Activated naive CD8-positive, alpha-beta T cell (primary cell): ENCODE results near the gene C6orf52.

Source experiments
- H3K27ac Mint-ChIP-seq: one replicate; pipeline ENCODE4 v1.8.0; 2021; ENCODE audit warnings: mixed read lengths
- H3K27me3 Mint-ChIP-seq: one replicate; pipeline ENCODE4 v1.8.0; 2021; ENCODE audit warnings: mixed read lengths
- H3K36me3 Mint-ChIP-seq: one replicate; pipeline ENCODE4 v1.8.0; 2021; ENCODE audit warnings: mixed read lengths
- H3K4me1 Mint-ChIP-seq: one replicate; pipeline ENCODE4 v1.8.0; 2021; ENCODE audit warnings: low read depth, mixed read lengths
- H3K4me3 Mint-ChIP-seq: one replicate; pipeline ENCODE4 v1.8.0; 2021; ENCODE audit warnings: mild to moderate bottlenecking, mixed read lengths
- H3K9me3 Mint-ChIP-seq: one replicate; pipeline ENCODE4 v1.8.0; 2021; ENCODE audit warnings: low read depth, mixed read lengths

The C6orf52 gene

GRCh38 chr6:10641528-10641927, 52.9 kb downstream of the C6orf52 start:
- Mint-ChIP-seq H3K4me1 (peaks cover 10% of the 10 kb centered on the region), H3K36me3 (no peaks in the 10 kb centered on the region), H3K27ac (no peak overlapping the region), H3K27me3 (peaks cover 1% of the 10 kb centered on the region), H3K9me3 (no peaks in the 10 kb centered on the region), H3K4me3 (no peak overlapping the region)

- H3K4me1 Mint-ChIP-seq = peaks cover 10% of the 10 kb centered on the region
- no peaks in the 10 kb centered on the region for H3K9me3 Mint-ChIP-seq
- no peaks in the 10 kb centered on the region for H3K36me3 Mint-ChIP-seq
- H3K27ac Mint-ChIP-seq = no peak overlapping the region
- H3K4me3 Mint-ChIP-seq = no peak overlapping the region
- H3K27me3 Mint-ChIP-seq = peaks cover 1% of the 10 kb centered on the region
Observed at GRCh38 chr6:10640412-10640811, 54.0 kb downstream of the C6orf52 start.

- Mint-ChIP-seq H3K27ac (no peak overlapping the region), H3K4me3 (no peak overlapping the region), H3K36me3 (no peaks in the 10 kb centered on the region), H3K9me3 (no peaks in the 10 kb centered on the region), H3K4me1 (no peaks in the 10 kb centered on the region), H3K27me3 (no peaks in the 10 kb centered on the region)
Observed at GRCh38 chr6:10633216-10633615, 61.2 kb downstream of the C6orf52 start.

- no peaks in the 10 kb centered on the region for H3K4me1 Mint-ChIP-seq
- H3K36me3 Mint-ChIP-seq = peaks cover 4% of the 10 kb centered on the region
- no peak overlapping the region for H3K27ac Mint-ChIP-seq
- H3K9me3 Mint-ChIP-seq = no peaks in the 10 kb centered on the region
- no peaks in the 10 kb centered on the region for H3K27me3 Mint-ChIP-seq
- H3K4me3 Mint-ChIP-seq = no peak overlapping the region
Observed at GRCh38 chr6:10630178-10630577, 64.2 kb downstream of the C6orf52 start.

DNA sequence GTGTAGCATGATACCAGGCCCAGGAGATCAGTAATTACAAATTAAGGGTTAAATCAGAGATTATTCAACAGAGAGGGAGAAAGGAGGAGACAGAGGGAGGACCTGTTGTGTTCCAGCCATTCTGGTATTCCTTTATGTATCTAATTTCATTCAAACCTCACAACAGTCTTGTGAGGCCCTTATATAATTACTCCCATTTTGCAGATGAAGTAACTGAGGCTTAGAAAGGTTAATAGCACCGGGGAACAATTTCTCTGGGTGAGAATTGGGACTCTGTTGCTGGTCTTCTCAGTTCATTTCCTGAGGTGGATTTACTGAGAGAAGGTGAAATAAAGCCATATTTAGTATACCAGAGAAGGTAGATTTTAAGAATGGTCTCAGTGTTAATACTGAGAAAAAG, 66.6 kb downstream of the C6orf52 start:
- Mint-ChIP-seq H3K27ac (no peak overlapping the region), H3K4me3 (no peak overlapping the region), H3K36me3 (peaks cover 10% of the 10 kb centered on the region), H3K4me1 (no peaks in the 10 kb centered on the region), H3K27me3 (no peaks in the 10 kb centered on the region), H3K9me3 (no peaks in the 10 kb centered on the region)

DNA sequence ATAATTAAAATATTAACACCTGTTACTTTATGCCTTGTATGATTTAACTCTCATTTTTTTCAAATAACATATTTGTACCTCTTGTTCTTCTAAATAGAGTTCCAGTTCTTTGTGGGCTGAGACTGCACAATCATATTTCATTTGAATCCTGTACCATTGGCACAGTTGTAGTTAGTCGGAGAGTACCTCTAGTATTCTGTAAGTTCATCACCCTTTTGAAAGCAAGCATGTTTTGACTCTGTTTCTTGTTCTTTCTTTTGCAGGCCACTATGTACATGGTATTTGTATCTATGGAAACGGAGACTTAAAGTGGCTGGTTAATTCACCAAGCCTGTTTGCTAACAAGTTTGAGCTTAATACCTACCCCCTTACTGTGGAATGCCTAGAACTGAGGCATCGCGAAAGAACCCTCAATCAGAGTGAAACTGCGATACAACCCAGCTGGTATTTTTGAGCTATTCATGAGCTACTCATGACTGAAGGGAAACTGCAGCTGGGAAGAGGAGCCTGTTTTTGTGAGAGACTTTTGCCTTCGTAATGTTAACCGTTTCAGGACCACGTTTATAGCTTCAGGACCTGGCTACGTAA, 68.2 kb downstream of the C6orf52 start:
- H3K36me3 Mint-ChIP-seq = peaks cover 17% of the 10 kb centered on the region

GRCh38 chr6:10624836-10625235, 69.6 kb downstream of the C6orf52 start:
- no peaks in the 10 kb centered on the region for H3K27me3 Mint-ChIP-seq
- H3K9me3 Mint-ChIP-seq = no peaks in the 10 kb centered on the region
- no peak overlapping the region for H3K4me3 Mint-ChIP-seq
- peaks cover 19% of the 10 kb centered on the region for H3K36me3 Mint-ChIP-seq
- H3K4me1 Mint-ChIP-seq = no peaks in the 10 kb centered on the region
- H3K27ac Mint-ChIP-seq = no peak overlapping the region

More for the DNA sequence above, 68.2 kb downstream of the C6orf52 start:
- H3K4me1 Mint-ChIP-seq = no peaks in the 10 kb centered on the region
- H3K27ac Mint-ChIP-seq = no peak overlapping the region
- no peak overlapping the region for H3K4me3 Mint-ChIP-seq
- no peaks in the 10 kb centered on the region for H3K9me3 Mint-ChIP-seq
- H3K27me3 Mint-ChIP-seq = no peaks in the 10 kb centered on the region

- Mint-ChIP-seq H3K9me3 (no peaks in the 10 kb centered on the region), H3K4me3 (no peak overlapping the region), H3K27me3 (no peaks in the 10 kb centered on the region), H3K27ac (no peak overlapping the region), H3K36me3 (peaks cover 17% of the 10 kb centered on the region), H3K4me1 (no peaks in the 10 kb centered on the region)
Observed at GRCh38 chr6:10621847-10622246, 72.6 kb downstream of the C6orf52 start.
